Vagina (tissue), 2 donors: ENCODE measurements around the gene ALS2.

ENCODE experiments used
- POLR2A ChIP-seq, 2 donors: fragments of 450-650 bp; IDR thresholded peaks; one replicate each; pipeline ENCODE4 v1.6.1; 2017; ENCODE audit warnings: antibody characterized with exemption in 2 of 2, mild to moderate bottlenecking in 2 of 2, moderate library complexity in 2 of 2
- TF ChIP-seq, protein P1 (sequence below), 3 experiments: fragments of 450-650 bp in 2 of 3; fragments of 200-600 bp in 1 of 3; sonication (generic) in 1 of 3; IDR thresholded peaks; one replicate each; pipeline ENCODE4 v1.5.1; 2017 to 2019; ENCODE audit warnings: antibody characterized with exemption in 3 of 3, mild to moderate bottlenecking in 2 of 3, moderate library complexity in 2 of 3

DNA sequence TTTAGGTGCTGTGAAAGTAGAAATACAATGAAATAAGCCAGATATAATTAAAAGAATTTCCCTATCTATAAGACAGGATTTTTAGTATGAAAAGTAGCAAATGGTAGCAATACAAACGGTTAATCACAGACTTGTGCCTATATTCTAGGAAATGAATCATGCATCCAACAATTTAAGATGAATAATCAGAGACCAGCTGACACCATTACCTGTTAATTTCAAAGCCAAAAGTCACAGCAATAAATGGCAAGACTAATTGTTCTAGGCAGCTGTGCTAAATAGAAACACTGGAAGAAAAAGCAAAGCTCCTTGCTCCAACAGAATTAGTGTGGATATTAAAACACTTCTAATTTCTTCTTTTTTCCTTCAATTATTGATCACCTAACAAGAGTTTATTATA lies 47.2 kb downstream of the ALS2 start:
- TF ChIP-seq, protein P1, sequence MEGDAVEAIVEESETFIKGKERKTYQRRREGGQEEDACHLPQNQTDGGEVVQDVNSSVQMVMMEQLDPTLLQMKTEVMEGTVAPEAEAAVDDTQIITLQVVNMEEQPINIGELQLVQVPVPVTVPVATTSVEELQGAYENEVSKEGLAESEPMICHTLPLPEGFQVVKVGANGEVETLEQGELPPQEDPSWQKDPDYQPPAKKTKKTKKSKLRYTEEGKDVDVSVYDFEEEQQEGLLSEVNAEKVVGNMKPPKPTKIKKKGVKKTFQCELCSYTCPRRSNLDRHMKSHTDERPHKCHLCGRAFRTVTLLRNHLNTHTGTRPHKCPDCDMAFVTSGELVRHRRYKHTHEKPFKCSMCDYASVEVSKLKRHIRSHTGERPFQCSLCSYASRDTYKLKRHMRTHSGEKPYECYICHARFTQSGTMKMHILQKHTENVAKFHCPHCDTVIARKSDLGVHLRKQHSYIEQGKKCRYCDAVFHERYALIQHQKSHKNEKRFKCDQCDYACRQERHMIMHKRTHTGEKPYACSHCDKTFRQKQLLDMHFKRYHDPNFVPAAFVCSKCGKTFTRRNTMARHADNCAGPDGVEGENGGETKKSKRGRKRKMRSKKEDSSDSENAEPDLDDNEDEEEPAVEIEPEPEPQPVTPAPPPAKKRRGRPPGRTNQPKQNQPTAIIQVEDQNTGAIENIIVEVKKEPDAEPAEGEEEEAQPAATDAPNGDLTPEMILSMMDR (IDR thresholded peaks at IDR 0.05) = no peak
- no peak for TF ChIP-seq POLR2A (IDR thresholded peaks at IDR 0.05)
